Colonic mucosa (tissue), 4 donors: ENCODE data around the gene MOCOS. TPM values are rescaled to one million over a fixed set of nuclear protein-coding genes. Genes with fewer than 3 reads are reported as not detected.

ENCODE experiments used
- DNase-seq: peaks from one replicate; pipeline ENCODE4 v3.0.0-alpha.2; 2020
- H3K27ac ChIP-seq: fragments of 200-600 bp; one replicate; pipeline ENCODE4 v1.8.0; 2021
- H3K27me3 ChIP-seq: fragments of 200-600 bp; one replicate; pipeline ENCODE4 v1.8.0; 2021
- H3K36me3 ChIP-seq: fragments of 200-600 bp; one replicate; pipeline ENCODE4 v1.8.0; 2021
- H3K4me1 ChIP-seq: fragments of 200-600 bp; one replicate; pipeline ENCODE4 v1.8.0; 2021; ENCODE audit warnings: mild to moderate bottlenecking
- H3K4me3 ChIP-seq: fragments of 200-600 bp; one replicate; pipeline ENCODE4 v1.8.0; 2021
- H3K9ac ChIP-seq, 2 donors: one replicate each; pipeline ENCODE4 v1.7.0; 2013; ENCODE audit warnings: control low read depth in 2 of 2, low read depth in 2 of 2, low read length in 2 of 2
- H3K9me3 ChIP-seq: fragments of 200-600 bp; one replicate; pipeline ENCODE4 v1.8.0; 2021
- CTCF ChIP-seq: fragments of 200-600 bp; IDR thresholded peaks from one replicate; pipeline ENCODE4 v1.8.0; 2022; ENCODE audit warnings: antibody characterized with exemption, mild to moderate bottlenecking
- intact Hi-C: fragments of 100-400 bp; cut with DNase I; formaldehyde crosslinking; loops from one replicate; pipeline ENCODE4 v1.14.1; 2022
- total RNA-seq, 2 donors: library from RNA; stranded (reverse); fragmentation: NEBNext Ultra II Directional in 1 of 2; extraction: Animal tissue kit (Norgen Biotek cat#: 25700) in 1 of 2; gene quantifications; one replicate each; pipeline ENCODE4 v1.2.1, GENCODE V29; 2021
- donor health status: healthy.
- donor health status: DM: no; HTN: no; CAD: no.
- donor health status: DM: no; HTN: no; CAD: no.

The MOCOS gene
- total RNA-seq, 2 donors from 2014 or later, result 6.8 to 10.0 TPM

DNA sequence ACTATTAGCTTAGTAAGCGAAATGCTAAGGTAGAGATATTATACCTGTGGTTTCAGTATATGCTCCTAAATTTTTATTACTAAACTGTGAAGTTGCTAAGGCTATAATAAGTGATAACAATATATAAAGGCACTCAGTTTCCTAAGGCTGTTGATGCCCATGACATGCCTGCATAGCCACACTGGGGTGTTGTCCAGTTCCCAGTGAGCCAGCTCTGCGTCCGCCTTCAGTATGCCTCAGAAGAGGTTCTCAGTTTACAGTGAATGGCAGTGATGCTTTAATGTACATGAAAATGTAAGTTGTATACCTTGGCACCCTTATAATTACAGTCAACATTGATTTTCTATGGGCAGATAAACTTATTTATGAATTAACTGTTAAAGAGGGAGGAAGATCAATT is 117.4 kb downstream of the MOCOS start:
- Histone ChIP-seq H3K27me3 (peaks cover 6% of the 10 kb centered on the region), H3K4me1 (no peaks in the 10 kb centered on the region), H3K4me3 (no peak overlapping the region), H3K27ac (no peak overlapping the region), H3K9ac (no peak overlapping the region), H3K36me3 (no peaks in the 10 kb centered on the region), H3K9me3 (no peaks in the 10 kb centered on the region)
- no peak for DNase-seq
- TF ChIP-seq CTCF, result no peak
- intact Hi-C loops, result no loop called here

GRCh38 chr18:36305375-36305774 is 118.1 kb downstream of the MOCOS start:
- H3K36me3 ChIP-seq, result no peaks in the 10 kb centered on the region
- no peak for TF ChIP-seq CTCF
- no peaks in the 10 kb centered on the region for H3K4me1 ChIP-seq
- intact Hi-C loops, result no loop called here
- no peaks in the 10 kb centered on the region for H3K27me3 ChIP-seq
- DNase-seq, result no peak
- H3K4me3 ChIP-seq, result no peak overlapping the region
- no peak overlapping the region for H3K9ac ChIP-seq
- H3K9me3 ChIP-seq, result no peaks in the 10 kb centered on the region
- no peak overlapping the region for H3K27ac ChIP-seq

- H3K27me3 ChIP-seq, result no peaks in the 10 kb centered on the region
- DNase-seq, result no peak
- no peak for TF ChIP-seq CTCF
- no peaks in the 10 kb centered on the region for H3K9me3 ChIP-seq
- intact Hi-C loops, result no loop called here
- no peaks in the 10 kb centered on the region for H3K4me1 ChIP-seq
- no peak overlapping the region for H3K27ac ChIP-seq
- no peak overlapping the region for H3K9ac ChIP-seq
- no peaks in the 10 kb centered on the region for H3K36me3 ChIP-seq
- no peak overlapping the region for H3K4me3 ChIP-seq
These were observed 120.2 kb downstream of the MOCOS start for GRCh38 chr18:36307513-36307912.

DNA sequence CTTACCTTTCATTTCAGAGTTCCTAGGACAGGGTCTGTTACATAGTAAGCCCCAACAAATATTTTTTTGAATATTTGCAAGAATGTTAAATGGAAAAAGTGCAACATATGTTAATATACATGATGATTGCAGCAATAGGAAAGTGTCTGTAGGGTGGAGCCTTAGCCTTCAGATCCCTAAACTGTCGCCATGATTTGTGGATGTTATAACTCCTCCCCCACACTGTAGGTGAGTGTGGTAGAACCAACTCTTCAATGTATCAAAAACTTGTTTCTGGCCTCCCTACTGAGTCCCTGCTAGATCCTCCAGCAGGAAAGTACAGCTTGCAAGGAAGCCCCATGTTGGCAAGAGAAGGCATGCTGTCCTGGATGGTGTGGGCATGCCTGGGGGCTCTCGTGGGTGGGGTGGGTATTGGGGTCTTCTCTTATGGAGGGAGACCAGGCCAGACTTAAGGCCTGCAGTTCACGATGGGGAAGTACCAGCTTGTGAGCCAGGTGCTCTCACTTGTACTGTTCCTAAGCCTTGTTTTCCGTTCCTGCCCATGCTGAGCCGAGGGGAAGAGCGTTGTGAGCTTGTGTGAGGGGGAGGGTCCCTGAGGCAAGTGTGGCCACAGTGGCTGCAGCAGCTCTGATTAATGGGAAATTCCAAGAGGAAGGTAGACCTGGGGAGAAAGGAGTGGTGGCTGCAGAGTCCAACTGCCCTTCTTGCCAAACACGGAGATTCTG is 121.6 kb downstream of the MOCOS start:
- H3K4me1 ChIP-seq, result no peaks in the 10 kb centered on the region
- no peaks in the 10 kb centered on the region for H3K36me3 ChIP-seq
- H3K4me3 ChIP-seq, result no peak overlapping the region
- no peak overlapping the region for H3K27ac ChIP-seq
- intact Hi-C loops, result no loop called here
- no peak for TF ChIP-seq CTCF
- DNase-seq, result no peak
- no peaks in the 10 kb centered on the region for H3K9me3 ChIP-seq
- no peak overlapping the region for H3K9ac ChIP-seq
- no peaks in the 10 kb centered on the region for H3K27me3 ChIP-seq

GRCh38 chr18:36309436-36310391 is 122.4 kb downstream of the MOCOS start:
- TF ChIP-seq CTCF, result no peak
- no peaks in the 10 kb centered on the region for H3K4me1 ChIP-seq
- H3K9ac ChIP-seq, result no peak overlapping the region
- no peaks in the 10 kb centered on the region for H3K9me3 ChIP-seq
- no peak overlapping the region for H3K27ac ChIP-seq
- no peak for DNase-seq
- no peaks in the 10 kb centered on the region for H3K27me3 ChIP-seq
- no peaks in the 10 kb centered on the region for H3K36me3 ChIP-seq
- H3K4me3 ChIP-seq, result no peak overlapping the region
- intact Hi-C loops, result no loop called here
